Measurements from ENCODE around the gene RAB9A.

DNA sequence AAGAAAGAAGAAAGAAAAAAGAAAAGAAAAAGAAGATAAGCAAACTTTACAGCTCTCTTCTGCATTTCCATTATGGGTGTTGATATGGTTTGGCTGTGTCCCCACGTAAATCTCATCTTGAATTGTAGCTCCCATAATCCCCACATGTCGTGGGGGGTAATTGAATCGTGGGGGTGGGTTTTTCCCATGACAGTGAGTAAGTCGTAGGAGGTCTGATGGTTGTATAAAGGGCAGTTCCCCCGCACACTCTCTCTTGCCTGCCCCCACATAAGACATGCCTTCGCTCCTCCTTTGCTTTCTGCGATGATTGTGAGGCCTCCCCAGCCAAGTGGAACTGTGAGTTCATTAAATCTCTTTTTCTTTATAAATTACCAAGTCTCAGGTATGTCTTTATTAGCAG, 7.3 kb upstream of the RAB9A start:
- TF ChIP-seq EP300 (IDR thresholded peaks at IDR 0.05): no peak
- TF ChIP-seq, protein P1, sequence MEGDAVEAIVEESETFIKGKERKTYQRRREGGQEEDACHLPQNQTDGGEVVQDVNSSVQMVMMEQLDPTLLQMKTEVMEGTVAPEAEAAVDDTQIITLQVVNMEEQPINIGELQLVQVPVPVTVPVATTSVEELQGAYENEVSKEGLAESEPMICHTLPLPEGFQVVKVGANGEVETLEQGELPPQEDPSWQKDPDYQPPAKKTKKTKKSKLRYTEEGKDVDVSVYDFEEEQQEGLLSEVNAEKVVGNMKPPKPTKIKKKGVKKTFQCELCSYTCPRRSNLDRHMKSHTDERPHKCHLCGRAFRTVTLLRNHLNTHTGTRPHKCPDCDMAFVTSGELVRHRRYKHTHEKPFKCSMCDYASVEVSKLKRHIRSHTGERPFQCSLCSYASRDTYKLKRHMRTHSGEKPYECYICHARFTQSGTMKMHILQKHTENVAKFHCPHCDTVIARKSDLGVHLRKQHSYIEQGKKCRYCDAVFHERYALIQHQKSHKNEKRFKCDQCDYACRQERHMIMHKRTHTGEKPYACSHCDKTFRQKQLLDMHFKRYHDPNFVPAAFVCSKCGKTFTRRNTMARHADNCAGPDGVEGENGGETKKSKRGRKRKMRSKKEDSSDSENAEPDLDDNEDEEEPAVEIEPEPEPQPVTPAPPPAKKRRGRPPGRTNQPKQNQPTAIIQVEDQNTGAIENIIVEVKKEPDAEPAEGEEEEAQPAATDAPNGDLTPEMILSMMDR (IDR thresholded peaks at IDR 0.05): no peak
- TF ChIP-seq POLR2A (IDR thresholded peaks at IDR 0.05; ENCODE audit: low read depth): no peak
